ENCODE measurements around the gene RIPOR3. TPM values are rescaled to one million over a fixed set of nuclear protein-coding genes. Genes with fewer than 3 reads are reported as not detected.
"Not testable (repeated sequence)": the region's sequence is repeated elsewhere in the genome, so short reads cannot be mapped to it uniquely, and the experiment has no call there.

Gene RIPOR3
- total RNA-seq, 1 experiment from 2014 or later = 7.4 TPM

DNA sequence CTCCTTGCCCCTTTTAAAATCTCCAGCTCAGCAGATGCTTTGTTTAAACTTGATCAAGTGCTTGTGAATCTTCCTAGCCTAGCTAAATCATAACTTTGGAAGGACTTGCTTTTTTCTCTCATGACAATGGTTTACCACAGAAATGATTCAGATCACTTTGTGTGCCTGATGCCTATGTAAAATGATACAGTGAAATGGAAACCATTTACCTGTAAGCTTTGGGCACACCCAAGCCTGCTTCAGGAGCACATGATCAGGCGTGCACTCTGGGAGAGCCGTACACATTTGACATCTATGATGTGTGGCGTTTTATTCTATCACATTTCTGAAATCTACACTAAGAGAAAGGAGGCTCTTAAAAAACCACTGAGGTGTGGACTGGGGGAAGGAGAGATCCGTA is 140.1 kb downstream of the RIPOR3 start:
- in situ Hi-C loops (cut with HindIII; ENCODE audit: low sequenced_read_pairs) = no loop called here
- DNase-seq (ENCODE audit: low spot score) = no peak

DNA sequence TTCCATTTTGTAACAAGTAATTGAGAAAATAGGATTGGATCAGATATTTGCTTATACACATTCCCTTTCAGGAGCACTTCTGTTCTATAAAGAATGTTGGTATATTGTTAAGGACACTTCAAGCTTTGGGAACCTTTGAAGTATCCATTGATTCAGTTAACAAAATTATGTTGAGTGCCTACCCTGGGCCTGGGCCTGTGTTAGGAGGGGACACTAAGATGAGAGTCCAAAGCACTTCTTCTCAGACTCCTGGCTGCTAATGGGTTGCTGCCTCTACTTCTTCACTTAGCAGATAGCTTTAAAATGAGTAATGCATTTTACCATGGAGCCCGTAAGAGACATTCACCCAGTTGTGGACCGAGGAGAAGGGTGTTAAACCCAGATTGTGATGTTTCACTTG is 140.8 kb downstream of the RIPOR3 start:
- DNase-seq (ENCODE audit: low spot score) = no peak
- in situ Hi-C loops (cut with HindIII; ENCODE audit: low sequenced_read_pairs) = no loop called here

DNA sequence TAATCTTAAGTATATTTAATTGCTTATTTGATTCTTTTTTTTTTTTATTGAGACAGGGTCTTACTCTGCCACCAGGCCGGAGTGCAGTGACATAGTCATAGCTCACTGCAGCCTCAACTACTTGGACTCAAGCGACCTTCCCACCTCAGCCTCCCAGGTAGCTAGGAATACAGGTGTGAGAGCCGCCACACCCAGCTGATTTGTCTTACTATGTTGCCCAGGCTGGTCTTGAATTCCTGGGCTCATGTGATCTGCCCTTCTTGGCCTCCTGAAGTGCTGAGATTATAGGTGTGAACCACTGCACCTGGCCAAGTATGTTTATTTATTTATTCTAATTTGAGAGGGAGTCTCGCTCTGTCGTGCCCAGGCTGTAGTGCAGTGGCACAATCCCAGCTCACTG is 142.9 kb downstream of the RIPOR3 start:
- in situ Hi-C loops (cut with HindIII; ENCODE audit: low sequenced_read_pairs) = no loop called here
- no peak for DNase-seq (ENCODE audit: low spot score)

DNA sequence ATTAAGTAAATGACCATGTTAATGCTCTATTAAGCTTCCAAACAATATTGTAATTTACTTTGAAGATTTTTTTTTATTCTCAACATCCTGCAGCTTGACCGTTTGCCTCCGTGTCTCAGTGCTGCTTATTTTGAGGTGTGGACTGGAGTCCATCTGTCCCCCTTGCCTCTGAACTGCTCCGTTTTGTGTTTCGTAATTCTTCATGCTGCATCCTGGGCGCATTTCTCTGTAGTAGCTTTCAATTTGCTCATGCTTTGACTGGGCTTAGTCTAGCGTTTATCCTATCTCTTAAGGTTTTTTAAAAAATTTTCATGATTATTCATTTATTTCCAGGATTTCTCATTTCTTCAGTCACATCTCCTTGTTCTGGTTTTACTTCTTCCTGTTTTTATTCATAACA is 143.4 kb downstream of the RIPOR3 start:
- in situ Hi-C loops (cut with HindIII; ENCODE audit: low sequenced_read_pairs) = no loop called here
- no peak for DNase-seq (ENCODE audit: low spot score)

DNA sequence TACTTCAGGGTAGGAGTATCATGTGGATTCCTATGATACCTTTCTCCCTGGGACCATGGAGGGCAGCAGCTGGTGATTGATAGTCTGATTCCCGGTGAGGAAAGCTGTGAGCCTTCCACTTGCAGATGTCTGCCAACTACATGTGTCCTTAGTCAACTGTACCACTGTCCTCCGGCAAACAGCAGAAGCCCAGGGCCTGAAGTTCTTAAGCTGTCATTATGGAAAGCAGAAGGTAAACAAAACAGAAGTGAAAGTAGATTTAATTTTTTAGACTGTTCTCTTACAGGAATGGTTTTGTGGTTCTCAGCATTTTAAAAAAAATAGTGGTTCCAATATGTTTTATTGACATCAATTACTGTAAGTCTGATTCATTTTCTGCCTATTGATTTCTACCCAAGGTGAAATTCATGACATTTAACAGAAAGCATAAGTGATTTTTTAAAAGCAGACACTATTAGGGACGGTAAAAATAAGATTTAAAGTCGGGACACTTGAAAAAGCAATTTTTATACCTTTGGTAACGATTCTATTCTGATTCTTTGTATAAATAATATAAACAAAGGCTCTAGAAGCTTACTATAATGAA is 144.5 kb downstream of the RIPOR3 start:
- in situ Hi-C loops (cut with HindIII; ENCODE audit: low sequenced_read_pairs) = no loop called here
- no peak for DNase-seq (ENCODE audit: low spot score)

DNA sequence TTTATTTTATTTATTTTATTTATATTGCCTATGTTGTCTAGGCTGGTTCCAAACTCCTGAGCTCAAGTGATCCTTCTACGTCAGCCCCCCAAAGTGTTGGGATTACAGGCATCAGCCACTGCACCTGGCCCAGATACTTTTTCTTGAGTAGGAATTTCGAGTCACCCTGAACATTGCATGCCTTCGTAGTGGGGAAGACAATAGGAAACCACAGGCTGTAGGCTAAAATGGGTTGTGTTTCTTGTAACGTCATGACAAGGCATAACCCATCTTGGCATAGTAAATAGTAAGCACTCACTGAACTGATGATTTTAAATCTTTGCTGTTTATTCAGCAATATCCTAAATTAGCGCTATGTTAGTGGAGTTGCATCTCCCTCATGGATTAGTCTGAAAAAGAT is 146.2 kb downstream of the RIPOR3 start:
- in situ Hi-C loops (cut with HindIII; ENCODE audit: low sequenced_read_pairs) = no loop called here
- no peak for DNase-seq (ENCODE audit: low spot score)

DNA sequence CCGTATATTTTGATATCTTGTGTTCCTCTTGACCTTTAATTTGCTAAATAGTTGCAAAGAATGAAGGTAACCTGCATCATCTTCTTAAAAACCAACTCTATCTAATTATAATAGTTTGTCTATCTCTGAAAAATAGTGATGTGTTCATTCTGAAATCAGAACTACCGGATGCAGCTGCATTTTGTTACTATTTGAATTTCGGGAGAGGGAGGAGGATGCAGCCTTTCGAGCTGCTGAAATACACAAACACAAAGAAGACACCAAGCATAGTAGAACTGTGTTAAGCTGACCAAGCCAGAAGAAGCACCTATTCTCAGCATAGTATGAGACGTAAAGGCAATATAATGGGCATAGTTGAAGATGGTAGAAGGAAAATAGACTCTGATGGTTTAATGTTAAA is 148.0 kb downstream of the RIPOR3 start:
- DNase-seq (ENCODE audit: low spot score) = no peak
- in situ Hi-C loops (cut with HindIII; ENCODE audit: low sequenced_read_pairs) = no loop called here

DNA sequence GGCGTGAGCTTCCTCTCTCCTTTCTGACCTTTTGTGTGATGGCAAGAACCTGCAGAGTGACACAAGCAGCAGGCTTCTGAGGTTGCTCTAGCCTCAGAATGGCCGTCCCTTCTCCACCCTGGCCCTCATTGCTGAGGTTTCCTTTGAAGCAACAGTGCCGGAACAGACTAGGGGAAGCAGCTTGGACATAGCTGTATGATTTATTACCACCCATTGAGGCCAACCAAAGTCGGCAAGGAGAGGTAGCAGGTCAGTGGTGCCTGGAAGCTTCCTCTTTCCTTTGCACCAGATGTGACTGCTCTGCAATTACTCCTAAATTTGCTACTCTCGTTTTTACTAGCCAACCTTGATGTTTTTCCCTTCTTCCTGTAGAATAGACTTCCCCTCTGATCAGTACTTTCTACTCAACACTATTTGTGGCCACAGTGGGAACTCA is 149.7 kb downstream of the RIPOR3 start:
- DNase-seq (ENCODE audit: low spot score) = no peak
- in situ Hi-C loops (cut with HindIII; ENCODE audit: low sequenced_read_pairs) = no loop called here

DNA sequence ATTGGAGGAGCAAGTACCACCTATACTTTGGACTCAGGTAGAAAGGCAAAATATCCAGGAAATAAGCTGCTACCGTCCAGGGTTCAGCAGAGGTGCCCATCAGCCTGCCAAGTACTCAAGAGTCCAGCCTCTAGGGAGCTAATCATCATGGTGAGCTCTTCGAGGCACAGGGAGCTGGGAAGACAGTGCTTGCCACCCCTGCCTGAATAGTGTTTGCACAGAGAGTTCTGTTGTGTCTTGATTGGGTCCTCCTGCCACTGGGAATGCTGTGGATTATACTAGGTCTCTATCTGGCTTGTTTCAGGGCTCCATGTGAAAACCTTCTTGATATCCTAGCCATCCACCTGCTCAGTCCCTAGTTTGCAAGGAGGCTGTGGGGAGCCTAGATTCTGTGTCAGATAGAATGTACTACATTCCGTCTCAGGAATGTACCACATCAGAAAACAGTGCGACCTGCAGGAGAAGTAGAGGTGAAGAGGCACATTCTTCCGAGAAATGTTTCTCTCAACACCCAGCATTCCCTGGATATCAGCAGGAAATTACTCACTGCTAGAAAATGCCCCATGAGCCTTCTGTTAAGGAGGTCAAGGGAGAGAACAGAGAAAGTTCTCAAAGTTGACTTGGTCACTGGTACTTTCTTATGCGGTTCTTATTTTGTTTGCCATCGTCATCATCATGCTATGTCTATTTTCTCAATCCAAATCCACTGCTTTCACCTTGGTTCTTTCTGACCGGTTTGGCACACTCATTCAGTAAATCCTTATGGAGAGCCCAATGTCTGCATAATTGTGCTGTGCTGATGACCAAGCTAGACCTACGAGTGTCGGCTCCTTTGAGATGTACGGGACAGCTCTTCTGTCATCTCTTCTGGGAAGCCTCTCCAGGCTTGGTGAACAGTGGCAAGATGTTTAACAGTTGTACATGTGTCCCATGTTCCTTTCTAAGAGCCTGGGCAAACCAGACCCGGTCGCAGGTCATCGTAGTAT is 150.4 kb downstream of the RIPOR3 start:
- DNase-seq (ENCODE audit: low spot score) = peak; percentile 14
- in situ Hi-C loops (cut with HindIII; ENCODE audit: low sequenced_read_pairs) = no loop called here

DNA sequence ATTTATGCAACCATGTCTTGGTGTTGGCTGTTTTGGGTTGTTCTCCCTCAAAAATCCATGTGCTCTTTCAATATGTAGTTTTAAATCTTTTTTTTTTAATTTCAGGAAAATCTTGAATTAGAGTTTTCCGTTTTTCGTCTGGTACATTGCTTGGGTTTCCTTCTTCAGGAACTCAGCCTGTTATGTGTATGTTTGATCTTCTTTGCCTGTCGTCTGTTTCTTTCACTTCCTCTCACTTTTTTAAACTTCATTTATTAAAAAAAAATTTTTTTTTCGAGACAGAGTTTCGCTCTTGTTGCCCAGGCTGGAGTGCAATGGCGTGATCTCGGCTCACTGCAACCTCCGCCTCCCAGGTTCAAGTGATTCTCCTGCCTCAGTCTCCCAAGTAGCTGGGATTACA is 151.5 kb downstream of the RIPOR3 start:
- in situ Hi-C loops (cut with HindIII; ENCODE audit: low sequenced_read_pairs); DNase-seq (ENCODE audit: low spot score): not testable (repeated sequence)

DNA sequence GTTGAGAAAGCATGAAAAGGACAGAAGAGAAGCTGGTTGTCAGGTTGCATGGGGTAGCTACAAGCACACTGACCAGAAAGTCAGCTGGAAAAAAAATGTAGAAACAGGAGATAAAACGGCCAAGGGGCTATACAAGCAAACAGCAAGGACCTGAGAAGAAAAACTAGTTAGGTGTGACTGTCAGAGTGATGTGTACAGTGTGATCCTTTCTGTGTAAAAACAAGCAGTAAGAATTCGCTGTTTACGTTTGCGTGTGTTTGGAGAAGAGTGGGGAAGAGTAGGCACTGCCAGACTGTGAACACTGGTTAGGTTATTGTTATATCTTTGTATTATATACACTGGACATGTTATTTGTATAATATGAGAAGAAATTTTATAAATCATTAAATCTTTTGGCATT is 153.1 kb downstream of the RIPOR3 start:
- in situ Hi-C loops (cut with HindIII; ENCODE audit: low sequenced_read_pairs) = no loop called here
- no peak for DNase-seq (ENCODE audit: low spot score)

DNA sequence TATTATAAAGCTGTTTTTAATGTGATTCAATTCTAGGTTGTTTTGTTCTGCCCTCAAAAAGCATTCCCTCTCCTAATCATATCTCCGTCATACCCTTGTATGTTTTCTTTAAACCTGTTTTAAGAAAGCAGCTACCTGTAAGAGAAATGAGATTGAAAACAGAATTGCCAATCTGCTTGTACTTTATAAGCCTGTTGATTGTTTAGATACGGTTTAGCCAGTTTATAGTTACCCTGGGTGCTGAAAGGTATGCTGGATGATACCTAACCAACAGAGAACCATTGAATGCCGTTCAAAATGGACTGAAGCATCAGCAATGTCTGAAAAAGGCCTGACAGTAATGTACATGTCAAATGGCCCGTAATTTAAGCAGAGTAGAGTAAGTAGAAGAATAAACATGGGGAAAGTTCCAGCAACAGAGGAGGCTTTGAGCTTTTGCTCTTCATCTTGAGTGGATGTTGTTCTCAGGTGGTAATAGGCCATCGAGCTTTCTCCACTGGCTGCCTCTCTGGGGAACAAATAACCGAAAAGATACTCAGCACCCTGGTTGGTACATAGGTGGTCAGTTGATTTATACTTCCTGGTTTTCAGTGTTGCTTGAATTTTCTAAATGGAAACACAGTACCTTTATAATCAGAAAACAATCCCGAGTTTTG is 153.7 kb downstream of the RIPOR3 start:
- no peak for DNase-seq (ENCODE audit: low spot score)
- in situ Hi-C loops (cut with HindIII; ENCODE audit: low sequenced_read_pairs) = no loop called here

DNA sequence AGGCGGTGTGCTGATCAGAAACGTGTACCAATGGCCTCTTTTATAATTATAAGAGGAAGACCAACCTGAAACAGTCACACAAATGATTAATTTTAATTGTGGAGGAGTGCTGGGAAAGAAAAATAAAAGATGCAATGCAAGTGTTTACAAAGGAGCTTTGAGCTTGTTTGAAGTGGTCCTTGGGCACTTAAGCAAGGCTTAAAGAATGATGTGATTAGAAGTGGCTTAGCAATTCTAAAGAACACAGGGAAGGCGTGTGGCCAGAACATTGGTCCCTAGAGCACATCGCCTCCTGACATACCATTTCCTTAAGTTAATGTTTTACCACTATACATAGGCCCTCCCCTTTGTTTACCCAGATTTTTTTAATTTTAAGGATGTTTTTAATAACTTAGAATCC is 155.0 kb downstream of the RIPOR3 start:
- in situ Hi-C loops (cut with HindIII; ENCODE audit: low sequenced_read_pairs) = no loop called here
- DNase-seq (ENCODE audit: low spot score) = no peak

Other genes with a start within 250 kb of the RIPOR3 start
- gene PTPN1, start 181.2 kb downstream of the RIPOR3 start, total RNA-seq (2014; rRNA removed; shearing (Covaris generic)) = 41.1 and 46.5 TPM in 2 replicates
- gene PARD6B, start 40.0 kb upstream of the RIPOR3 start, total RNA-seq (2014; rRNA removed; shearing (Covaris generic)) = 30.0 and 43.3 TPM in 2 replicates
- 20.7 and 32.2 TPM in 2 replicates for gene BCAS4, start 103.5 kb upstream of the RIPOR3 start, total RNA-seq (2014; rRNA removed; shearing (Covaris generic))
- 11.9 and 16.5 TPM in 2 replicates for gene ADNP, start 239.9 kb upstream of the RIPOR3 start, total RNA-seq (2014; rRNA removed; shearing (Covaris generic))